NK-92 (cell line): ENCODE data around the gene LCNL1.
"Not testable (repeated sequence)": the region's sequence is repeated elsewhere in the genome, so short reads cannot be mapped to it uniquely, and the experiment has no call there.

Source experiments
- DNase-seq: peaks from one replicate; lab custom pipeline; 2025; ENCODE audit not compliant: unreplicated experiment; lab: John Stamatoyannopoulos, UW

LCNL1 gene

DNA sequence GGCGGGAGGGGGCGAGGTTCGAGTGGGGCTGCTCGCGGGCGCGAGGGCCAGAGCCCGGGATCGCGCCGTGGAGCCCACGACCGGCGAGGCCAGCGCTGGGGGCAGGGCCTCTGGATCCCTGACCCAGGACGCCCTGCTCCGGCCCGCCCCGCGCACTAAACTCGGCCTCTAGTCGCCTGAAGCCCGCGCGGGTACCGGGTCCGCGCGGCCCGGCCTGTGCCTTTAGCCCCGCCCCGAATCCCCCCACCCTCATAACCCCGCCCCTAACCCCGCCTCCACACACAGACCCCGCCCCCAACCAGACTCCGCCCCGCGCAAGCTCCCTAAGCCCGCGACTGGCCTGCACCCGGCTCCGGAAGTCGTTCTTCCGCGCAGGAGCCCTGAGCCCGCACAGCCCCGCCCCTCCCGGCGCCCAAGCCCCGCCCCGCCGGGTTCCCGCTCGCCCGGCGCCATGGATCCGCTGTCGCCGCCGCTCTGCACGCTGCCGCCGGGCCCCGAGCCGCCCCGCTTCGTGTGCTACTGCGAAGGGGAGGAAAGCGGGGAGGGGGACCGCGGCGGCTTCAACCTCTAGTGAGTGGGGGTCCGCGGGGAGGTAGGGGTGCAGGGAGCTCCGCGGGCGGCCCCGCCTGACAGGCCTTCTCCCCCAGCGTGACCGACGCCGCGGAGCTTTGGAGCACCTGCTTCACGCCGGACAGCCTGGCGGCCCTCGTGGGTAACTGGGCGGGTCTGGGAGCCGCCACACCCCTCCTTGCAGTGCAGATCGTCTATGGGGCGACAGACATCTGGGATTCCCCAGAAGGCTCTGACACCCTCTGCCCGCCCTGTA is 9.4 kb downstream of the LCNL1 start, which contains the start of gene PAXX:
Gene PAXX (plus strand): TSS at position 430 of the 826 bp plus-strand sequence. CDS start 22 bp downstream, at position 452.
- DNase-seq = peak; percentile 28

DNA sequence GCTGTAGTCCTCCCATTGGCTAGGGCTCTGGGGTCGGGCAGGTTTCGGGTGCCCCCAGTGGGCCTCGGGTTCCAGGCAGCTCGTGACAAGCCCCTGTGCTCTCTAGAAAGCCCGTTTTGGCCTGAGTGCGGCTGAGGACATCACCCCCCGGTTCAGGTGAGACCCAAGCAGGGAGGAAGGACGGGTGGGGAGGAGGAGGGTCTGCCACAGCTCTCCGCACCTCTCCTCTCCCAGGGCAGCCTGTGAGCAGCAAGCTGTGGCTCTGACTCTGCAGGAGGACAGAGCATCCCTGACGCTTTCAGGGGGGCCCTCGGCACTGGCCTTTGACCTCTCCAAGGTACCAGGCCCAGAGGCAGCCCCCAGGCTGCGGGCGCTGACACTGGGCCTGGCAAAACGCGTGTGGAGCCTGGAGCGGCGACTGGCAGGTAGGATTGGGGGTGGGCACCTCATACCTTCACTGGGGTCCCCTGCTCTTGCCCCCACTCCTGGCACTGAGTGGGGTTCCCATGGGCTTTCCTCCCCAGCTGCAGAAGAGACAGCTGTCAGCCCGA is 10.1 kb downstream of the LCNL1 start:
- DNase-seq = no peak

DNA sequence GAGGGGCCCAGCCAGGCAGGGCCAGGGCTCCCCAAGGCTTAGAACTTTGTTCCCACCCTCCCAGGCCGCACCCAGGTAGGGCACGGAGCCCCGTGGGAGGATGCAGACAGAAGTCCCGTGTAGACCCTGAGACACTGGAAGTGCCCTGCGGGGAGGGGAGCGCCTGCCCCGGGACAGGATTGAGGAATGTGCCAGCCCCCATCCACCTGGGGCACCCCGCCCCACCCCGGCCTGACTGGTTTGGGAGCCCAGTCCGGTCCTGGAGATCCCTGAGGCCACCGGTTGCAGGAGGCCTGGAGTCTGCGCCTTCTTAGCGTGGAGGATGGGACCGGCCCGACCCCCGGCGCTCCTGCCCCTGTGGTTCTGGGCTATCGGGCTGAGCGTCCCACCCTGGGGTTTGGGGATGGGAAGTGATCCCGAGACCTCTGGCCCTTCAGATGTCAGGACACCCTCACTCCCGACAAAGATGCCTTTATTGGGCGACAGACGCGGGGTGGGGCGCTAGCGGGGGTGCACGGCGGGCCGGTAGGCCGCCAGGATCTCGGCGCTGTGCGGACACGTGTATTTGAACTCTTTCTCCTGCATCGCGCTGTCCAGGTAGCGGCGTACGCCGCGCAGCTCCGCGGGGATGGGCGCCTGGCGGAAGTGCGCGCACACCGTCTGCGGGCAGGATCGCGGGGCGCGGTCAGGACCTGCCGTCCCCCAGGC is 11.5 kb downstream of the LCNL1 start:
- no peak for DNase-seq

DNA sequence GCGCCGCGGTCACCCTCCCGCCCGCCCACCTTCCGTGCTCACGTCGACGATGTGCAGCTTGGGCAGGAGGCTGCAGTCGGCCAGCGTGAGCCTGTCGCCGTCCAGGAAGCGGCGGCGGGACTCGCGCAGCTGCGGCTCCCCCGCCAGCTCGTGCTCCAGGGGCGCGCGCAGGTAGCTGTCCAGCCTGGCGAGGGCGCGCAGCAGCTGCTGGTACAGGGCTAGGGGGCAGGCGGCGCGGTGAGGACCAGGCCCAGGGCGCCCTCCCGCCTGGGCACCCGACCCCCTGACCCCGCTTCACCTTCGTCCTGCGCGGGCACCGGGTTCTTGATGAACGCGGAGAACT is 12.1 kb downstream of the LCNL1 start:
- DNase-seq = no peak

DNA sequence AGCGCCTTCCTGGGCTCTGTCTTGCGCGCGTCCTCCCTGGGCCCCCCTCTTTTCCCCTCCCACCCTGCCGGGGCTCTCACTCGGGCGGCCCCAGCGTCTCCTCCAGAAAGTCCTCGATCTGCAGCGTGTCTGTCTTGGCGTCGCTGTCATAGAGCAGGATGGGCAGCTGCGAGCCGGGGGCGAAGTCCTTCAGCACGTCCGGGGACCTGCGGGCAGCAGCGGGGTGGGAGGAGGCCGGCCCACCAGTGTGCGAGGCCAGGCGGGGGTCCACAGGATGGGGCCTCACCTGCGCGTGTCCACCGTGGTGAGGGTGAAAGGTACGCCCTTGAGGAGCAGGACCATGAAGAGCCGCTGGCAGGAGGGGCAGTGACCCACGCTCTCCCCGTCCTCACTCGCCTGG is 12.6 kb downstream of the LCNL1 start:
- DNase-seq = no peak

DNA sequence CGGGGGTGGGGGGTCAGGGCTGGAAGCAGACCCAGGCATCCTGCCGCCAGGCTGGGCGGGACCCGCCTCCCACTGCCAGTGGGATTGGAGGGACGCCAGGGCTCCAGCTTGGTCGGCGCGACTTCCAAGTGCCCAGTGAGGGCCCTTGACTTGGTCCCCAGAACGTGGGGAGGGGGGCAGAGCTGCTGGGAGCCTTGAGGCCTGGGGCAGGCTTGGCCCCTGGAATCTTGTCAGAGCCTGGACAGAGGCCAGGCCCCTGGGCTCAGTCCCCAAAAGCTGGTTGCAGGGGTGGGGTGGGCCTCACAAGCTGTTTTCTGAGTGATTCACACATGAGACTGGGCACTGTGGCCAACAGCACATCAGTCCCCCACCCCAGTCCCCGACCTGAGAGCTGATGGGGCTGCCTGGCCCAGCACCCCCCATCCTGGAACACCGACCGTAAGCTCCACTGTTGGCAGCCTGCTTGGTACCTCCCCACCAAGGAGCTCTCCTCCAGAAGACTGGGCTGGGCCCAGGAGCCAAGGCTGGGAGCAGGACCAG is 13.0 kb downstream of the LCNL1 start:
- DNase-seq = no peak

DNA sequence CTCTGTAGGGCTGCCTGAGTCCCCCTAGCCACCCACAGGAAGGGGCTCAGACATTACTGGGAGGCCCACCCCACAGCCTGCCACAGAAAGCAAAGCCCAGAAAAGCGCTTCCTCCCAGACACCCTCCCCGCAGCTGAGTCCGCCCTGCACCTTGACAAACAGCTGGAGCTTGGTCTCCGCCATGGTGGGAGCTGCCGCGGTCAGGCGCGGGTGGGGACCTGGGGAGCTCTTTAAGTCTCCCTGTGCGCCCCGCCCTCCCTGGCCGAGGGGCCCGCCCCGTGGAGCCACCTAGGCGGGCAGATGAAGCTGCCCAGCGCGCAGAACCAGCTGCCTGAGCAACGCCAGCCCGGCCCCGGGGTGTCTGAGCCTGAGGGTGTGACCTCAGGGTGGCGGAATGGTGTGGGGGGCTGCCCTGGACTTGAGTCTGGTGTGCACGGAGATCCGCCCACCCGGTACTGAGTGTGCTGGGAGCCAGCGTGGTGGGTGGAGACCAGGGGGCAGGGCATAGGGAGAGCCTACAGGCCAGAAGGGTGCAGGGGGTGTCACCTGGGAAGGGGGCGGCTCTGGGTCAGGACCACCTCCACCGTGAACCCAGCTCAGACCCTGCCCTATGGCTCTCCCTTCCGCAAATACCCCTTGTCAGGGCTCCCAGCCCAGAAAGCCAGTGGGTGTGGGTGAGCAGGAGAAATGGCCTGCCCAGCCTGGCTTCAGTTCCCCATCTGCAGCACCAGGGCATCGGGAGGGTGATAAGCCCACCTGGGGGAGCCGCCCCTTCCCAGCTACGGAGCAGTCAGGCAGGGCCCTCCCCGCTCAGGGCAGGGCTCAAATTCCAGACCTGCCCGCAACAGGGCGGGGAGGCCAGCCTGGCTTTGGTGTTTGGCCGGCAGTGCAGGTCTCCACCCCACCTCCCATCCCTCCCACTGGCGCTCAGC is 13.8 kb downstream of the LCNL1 start, which contains the start of gene CLIC3:
Gene CLIC3 (minus strand): TSS at position 208 of the 932 bp plus-strand sequence. CDS start 25 bp downstream, at position 183.
- no peak for DNase-seq

DNA sequence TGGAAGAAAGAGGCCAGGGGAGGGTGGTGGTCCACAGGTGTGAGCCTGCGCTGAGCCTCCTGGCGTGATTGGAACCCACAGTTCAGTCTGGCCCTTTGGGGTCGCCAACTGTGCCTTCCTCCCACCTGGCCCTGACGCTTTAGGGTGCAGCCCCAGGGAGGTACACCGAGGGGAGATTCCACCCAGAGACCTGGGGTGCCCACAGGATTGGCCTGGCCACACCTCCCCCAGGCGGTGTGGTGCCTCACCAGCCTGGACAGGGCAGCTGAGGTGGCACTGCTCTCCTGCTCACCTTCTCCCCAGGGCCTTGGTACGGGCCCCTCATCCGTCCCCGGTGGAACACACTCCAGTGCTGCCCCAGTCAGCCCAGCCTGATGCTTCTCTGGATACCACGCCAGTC is 14.6 kb downstream of the LCNL1 start:
- DNase-seq = no peak

DNA sequence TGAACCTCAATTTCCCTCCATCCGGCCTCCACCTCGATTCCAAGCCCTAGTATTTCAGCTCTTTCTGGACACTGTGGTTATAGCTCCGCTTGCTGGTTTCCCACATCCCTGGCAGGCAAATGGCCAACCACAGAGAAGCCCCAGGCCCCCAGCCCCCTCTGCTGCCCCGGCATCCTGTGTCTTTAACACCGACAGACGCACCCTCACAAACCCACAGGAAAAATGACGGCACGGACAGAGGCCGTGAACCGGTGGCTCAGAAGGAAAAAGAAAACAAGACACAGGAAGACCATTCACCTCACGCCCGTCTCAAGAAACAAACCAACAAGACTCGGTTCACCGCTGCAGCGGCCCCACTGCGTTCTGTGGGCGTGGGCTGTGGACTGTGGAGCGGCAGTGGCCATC is 15.0 kb downstream of the LCNL1 start:
- no peak for DNase-seq

DNA sequence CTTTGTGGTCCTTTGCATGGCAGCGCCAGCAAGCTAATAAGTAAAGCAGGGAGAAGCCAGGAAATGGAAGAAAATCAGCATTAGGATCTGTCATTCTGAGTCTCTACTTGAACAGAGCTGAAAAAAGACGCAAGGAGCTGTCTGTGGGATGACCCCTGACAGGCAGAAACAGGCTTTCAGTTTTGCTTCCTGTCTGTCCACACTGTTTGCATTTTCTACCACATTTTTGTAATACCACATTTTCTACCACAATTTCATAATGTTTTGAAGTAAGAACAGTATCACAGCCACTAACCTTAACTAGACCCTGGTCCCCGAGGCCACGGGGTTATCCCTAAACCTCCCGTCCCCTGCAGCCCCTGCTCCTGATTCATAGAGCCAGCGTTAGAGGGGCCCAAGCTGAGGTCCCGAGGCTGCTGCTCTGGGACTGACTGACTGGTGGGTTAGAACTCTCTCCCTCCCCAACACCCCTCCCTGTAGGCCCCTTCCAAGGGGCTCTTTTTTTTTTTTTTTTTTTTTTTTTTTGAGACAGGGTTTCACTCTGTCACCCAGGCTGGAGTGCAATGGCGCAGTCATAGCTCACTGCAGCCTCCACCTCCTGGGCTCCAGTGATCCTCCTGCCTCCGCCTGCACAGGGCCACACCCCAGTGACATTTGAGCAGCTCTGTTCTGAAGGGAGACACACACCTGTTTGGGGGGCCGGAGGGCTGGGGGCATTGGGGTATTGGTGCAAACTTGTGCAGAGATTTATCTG is 17.6 kb downstream of the LCNL1 start:
- no peak for DNase-seq

DNA sequence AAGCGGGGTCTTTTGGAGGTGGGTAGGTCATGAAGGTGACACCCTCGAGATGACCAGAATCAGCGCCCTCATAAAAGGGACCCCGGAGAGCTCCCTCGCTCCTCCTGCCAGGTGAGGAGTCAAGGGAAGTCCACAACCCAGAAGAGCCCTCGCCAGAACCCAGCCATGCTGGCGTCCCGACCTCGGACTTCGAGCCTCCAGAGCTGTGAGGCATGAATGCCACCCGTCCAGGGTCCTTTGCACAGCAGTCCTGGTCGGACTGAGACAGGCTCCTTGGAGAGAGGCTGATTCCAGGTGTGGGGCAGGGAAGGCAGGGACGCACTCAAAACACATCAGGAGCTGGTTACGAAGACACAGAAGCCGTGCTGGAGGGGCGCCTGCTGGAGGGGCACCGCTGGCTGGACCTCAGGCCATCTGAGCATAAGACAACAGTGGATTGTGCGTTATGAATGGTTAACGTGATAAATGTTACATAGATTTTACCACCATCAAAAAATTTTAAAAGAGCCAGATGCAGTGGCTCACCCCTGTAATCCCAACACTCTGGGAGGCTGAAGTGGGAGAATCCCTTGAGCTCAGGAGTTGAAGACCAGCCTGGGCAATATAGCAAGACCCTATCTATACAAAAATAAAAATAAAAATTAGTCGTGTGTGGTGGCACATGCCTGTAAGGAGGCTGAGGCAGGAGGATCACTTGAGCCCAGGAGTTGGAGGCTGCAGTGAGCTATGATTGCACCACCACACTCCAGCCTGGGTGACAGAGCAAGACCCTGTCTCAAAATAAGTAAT is 19.3 kb downstream of the LCNL1 start:
- DNase-seq = no peak

DNA sequence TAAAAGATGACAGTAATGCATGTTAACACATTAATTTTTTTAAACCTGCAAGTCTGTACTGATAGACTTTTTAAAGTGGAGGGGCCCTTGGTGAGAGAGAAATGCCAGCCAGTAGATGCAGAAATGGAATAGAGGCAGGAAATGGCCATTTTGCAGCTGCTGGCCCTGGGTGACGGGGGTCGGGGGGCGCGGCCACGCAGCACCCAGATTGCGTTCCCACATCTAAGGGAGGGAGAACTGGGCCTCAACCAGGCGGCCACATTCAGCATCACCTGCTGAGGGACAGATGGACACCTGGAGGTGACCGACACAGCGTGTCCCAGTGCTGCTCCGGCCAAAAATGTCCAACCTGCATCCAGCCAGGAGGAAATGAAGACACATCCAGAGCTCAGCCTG is 19.9 kb downstream of the LCNL1 start:
- no peak for DNase-seq

DNA sequence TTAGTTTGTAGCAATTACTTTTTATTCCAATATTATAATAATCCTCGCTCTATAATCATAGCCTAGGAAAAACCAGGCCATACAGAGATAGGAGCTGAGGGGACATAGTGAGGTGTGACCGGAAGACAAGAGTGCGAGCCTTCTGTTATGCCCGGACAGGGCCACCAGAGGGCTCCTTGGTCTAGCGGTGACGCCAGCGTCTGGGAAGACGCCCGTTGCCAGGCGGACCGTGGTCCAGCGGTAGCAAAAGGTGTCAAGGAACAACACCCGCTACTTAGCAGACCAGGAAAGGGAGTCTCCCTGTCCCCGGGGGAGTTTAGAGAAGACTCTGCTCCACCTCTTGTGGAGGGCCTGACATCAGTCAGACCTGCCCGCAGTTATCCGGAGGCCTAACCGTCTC is 21.5 kb downstream of the LCNL1 start:
- DNase-seq = not testable (repeated sequence)

DNA sequence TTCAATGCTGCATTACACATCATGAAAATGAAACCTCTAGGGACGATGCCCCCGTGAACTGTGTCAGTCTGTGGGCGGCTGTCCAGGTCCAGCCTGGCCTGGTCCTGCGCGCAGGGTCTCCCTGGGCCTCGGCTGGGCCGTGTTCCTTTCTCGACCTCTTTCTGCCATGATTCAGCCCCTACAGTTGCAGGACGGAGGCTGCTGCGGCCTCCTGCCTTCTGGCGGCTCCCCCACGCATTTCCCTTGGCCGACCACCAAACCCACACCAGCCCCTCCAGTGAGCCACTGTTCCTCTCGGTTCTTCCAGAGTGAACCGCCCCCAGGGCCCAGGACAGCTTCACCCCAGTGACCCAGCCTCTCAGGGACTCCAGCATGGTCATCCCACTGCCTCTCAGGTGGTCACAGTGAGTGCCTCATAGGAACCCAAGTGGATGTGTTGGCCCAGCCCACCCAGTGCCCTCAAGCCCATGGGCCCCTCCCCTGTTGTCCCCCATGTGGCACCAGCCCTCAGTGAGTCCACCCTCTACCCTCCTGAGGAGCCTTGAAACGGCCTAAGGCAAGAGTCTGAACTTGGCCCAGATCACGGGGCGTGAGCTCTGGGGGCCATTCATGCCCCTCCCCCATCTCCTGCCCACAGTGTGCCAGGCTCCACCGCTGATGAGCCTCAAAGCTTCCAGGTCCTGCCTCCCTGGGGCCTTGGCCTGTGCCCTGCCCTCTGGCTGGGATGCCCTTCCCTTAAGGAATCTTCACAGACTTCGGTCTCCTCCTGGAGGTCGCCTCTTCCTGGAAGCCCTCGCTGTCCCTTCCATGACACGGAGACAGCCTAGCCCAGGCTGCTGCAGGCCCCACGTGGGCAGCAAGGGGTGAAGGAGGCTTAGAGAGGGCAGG is 23.6 kb downstream of the LCNL1 start:
- no peak for DNase-seq

DNA sequence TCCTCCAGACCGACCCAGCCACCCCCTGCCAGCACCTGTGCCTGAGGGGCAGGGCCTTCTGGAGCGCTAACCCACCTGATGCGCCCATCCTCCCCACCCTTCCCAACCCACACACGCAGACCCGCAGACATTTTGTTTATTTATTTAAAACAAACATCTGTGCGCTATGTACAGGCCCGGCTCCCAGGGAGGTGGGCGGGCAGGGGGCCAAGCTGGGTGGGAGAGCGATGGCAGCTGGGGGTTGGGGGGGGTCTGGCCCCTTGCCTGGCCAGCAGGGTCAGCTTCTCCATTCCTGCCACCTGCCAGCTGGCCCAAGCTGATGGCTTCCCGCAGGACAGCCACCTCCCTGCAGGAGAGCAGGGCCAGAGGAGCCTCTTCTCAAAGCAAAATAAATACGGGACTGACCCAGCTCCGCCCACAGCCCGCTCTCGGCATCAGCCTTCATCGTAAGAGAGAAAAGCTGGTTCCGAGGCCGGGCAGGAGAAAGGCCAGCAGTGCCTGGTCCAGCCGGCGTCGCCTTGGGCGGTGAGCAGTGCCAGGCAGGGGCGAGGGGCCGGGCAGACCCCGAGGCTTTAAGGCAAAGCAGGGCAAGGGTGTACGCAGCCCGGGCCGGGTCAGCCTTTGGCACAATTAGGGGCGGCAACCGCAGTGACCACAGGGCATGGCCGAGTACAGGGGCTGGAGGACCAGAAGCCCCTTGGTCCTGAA is 24.5 kb downstream of the LCNL1 start:
- no peak for DNase-seq

DNA sequence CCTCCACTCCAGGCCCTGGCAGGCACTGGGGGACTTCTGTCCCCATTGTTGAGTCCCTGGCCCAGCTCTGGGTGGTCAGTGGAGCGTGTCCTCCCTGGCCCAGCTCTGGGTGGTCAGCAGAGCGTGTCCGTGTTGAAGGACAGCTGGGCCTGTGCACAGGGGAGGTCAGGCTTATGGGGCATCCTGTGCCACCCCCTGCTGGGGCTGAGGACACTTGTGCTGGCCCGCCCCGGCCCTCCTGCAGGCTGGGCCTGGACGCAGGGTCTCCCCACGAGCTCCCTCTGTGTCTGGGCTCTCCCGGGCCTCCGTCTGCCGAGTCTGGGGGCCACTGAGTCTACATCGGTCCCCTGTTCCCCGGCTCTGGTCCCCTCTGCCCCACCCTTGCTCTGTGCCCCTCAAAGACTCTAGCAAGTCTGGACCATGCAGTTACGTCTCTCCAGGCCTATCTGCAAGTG is 25.1 kb downstream of the LCNL1 start:
- DNase-seq = no peak

DNA sequence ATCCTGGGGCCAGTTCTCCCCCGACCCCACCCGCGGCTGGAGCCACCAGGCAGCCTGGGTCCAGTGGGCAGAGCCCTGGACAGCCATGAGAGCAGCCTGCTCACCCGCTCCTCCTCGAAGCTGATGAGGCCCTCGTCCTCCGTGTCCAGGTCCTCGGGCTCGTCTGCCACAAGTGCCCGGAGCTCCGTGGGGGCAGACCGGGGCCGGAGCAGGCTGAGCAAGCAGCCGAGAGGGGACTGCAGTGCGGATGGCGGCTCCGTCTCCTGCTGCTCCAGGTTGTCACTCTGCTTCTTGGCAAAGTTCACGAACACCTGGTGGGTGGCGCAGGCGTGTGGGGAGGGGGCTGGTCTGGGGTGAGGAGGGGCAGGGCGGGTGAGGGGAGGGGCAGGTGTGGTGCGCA is 25.5 kb downstream of the LCNL1 start:
- DNase-seq = no peak

DNA sequence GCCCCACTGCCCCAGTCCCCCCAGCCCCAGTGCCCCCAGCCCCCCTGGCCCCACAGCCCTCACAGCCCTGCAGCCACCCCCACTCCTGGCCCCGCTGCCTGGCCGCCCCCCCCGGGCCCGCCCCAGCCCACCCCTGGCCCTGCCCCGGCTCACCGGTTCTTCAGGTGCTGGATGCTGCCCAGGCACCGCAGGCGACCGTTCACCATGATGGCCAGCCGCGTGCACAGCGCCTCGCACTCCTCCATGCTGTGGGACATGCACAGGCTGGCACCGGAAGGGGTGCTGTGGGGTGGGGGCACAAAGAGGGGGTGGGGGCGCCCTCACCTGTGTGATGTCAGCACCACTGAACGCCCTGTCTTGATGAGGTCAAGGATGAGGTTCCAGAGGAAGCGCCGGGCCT is 26.4 kb downstream of the LCNL1 start:
- no peak for DNase-seq
